SK-N-SH treated with all-trans-retinoic acid at 6 μM for 48 hours (cell line): Measurements from ENCODE around the gene SCNM1.

Experiments
- ARNTL ChIP-seq: fragments of 450-650 bp; formaldehyde crosslinking; IDR thresholded peaks from 2 replicates; pipeline ENCODE4 v1.5.0; 2020; ENCODE audit warnings: low read depth, mild to moderate bottlenecking, moderate library complexity, borderline replicate concordance
- CSDC2 ChIP-seq: fragments of 250-450 bp; sonication (Bioruptor Pico); IDR thresholded peaks from 2 replicates; pipeline ENCODE4 v1.5.0; 2020; ENCODE audit warnings: mild to moderate bottlenecking, moderate library complexity
- PPARA ChIP-seq: fragments of 250-450 bp; sonication (Bioruptor Pico); IDR thresholded peaks from 2 replicates; pipeline ENCODE4 v1.5.0; 2020; ENCODE audit warnings: mild to moderate bottlenecking, borderline replicate concordance
- RARB ChIP-seq: fragments of 250-450 bp; sonication (Bioruptor Pico); IDR thresholded peaks from 2 replicates; pipeline ENCODE4 v1.8.0; 2021; ENCODE audit warnings: mild to moderate bottlenecking, moderate library complexity
- TCF4 ChIP-seq: fragments of 250-450 bp; sonication (Bioruptor Pico); IDR thresholded peaks from 2 replicates; pipeline ENCODE4 v1.8.0; 2021; ENCODE audit warnings: mild to moderate bottlenecking, moderate library complexity, borderline replicate concordance
- TSHZ2 ChIP-seq: fragments of 250-450 bp; sonication (Bioruptor Pico); IDR thresholded peaks from 2 replicates; pipeline ENCODE4 v1.5.0; 2020; ENCODE audit warnings: mild to moderate bottlenecking, moderate library complexity

- no peak for TF ChIP-seq TCF4 (CRISPR knock-in tag)
- no peak for TF ChIP-seq RARB (CRISPR knock-in tag)
- no peak for TF ChIP-seq PPARA (CRISPR knock-in tag)
- no peak for TF ChIP-seq TSHZ2 (CRISPR knock-in tag)
- TF ChIP-seq ARNTL (CRISPR knock-in tag), result no peak
- no peak for TF ChIP-seq CSDC2 (CRISPR knock-in tag)
Measured at GRCh38 chr1:151167116-151167515, 1.2 kb downstream of the SCNM1 start.
